Activated CD4-positive, alpha-beta T cell treated with anti-CD3 and anti-CD28 coated beads, Interleukin-2, amount 50 U/mL, for 16 hours (primary cell): Measurements from ENCODE around the gene SLC7A8.
A peak's percentile ranks its signal among the peaks of the same experiment; 100 is the strongest.
"Not testable (repeated sequence)": the region's sequence is repeated elsewhere in the genome, so short reads cannot be mapped to it uniquely, and the experiment has no call there.

ENCODE experiments used
- DNase-seq: peaks from one replicate; pipeline ENCODE4 v3.0.0-alpha.2; 2020

Gene SLC7A8

DNA sequence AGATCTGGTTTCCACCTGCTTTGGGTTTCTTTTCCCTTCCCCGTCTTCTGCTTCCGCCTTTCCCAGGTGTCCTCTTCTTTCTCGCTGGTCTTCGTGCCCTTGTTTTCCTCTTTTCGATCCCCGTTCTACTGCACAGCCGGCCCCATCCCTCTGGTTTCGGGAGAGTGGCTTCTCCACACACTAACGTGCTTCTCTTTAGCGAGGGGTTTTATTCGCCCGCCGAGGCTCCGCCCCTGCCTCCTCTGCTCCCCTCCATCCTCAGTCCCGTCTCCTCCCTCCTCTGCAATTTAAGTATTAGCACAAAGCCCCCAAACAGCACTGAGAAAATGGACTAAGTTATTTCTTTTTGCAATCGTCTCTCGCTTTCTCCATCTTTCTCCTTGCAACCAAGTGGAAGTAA lies at the start of gene SLC7A8:
Gene SLC7A8, minus strand, starts transcription at position 182 of the 400 bp plus-strand sequence. CDS start 746 bp downstream, outside the sequence.
- DNase-seq, result peak; percentile 4

GRCh38 chr14:23232241-23232808 lies 48.9 kb upstream of the SLC7A8 start:
- not testable (repeated sequence) for DNase-seq

- no peak for DNase-seq
These were observed 45.4 kb upstream of the SLC7A8 start for GRCh38 chr14:23228812-23229211.

DNA sequence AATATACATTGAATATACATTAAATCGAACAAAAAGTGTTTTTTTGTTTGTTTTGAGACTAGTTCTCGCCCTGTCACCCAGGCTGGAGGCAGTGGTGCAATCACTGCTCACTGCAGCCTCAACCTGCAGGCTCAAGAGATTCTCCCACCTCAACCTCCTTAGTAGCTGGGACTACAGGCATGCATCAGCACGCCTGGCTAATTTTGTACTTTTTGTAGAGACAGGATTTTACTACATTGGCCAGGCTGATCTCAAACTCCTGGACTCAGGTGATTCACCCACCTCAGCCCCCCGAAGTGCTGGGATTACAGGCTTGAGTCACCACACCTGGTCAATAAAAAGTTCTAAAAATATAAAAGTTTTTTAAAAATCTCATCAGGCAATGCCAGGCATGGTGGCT lies 44.1 kb upstream of the SLC7A8 start:
- DNase-seq, result no peak

DNA sequence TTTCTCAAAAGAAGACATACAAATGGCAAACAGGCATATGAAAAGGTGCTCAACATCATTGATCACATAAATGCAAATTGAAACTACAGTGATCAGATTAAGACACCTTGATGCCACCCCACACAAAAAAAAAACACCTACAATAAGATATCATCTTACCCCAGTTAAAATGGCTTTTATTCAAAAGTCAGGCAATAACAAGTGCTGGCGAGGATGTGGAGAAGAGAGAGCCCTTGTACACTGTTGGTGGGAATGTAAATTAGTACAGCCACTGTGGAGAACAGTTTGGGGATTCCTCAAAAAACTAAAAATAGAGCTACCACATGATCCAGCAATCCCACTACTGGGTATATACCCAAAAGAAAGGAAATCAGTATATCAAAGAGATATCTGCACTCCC lies 41.5 kb upstream of the SLC7A8 start:
- DNase-seq, result not testable (repeated sequence)

- no peak for DNase-seq
These were observed 35.6 kb upstream of the SLC7A8 start for GRCh38 chr14:23219075-23219474.

GRCh38 chr14:23217032-23218020 lies 33.9 kb upstream of the SLC7A8 start:
- no peak for DNase-seq

DNA sequence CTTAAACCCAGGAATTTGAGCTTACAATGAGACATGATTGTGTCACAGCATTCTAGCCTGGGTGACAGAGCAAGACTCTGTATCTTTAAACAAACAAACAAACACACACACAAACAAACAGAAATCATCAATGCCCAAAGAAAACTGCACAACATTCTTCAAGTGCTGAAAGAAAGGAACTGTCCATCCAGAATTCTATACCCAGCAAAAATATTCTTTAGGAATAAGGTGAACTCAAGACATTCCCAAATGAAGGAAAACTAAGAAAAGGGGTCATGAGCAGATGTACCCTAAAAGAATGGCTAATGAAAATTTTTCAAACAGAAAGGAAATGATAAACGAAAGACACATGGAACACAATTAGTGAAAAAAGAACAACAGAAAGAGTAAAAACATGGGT lies 32.0 kb upstream of the SLC7A8 start:
- no peak for DNase-seq

- no peak for DNase-seq
These were observed 26.4 kb upstream of the SLC7A8 start for GRCh38 chr14:23209651-23210423.

GRCh38 chr14:23208324-23208723 lies 24.9 kb upstream of the SLC7A8 start:
- no peak for DNase-seq

GRCh38 chr14:23207146-23207540 lies 23.7 kb upstream of the SLC7A8 start:
- no peak for DNase-seq

DNA sequence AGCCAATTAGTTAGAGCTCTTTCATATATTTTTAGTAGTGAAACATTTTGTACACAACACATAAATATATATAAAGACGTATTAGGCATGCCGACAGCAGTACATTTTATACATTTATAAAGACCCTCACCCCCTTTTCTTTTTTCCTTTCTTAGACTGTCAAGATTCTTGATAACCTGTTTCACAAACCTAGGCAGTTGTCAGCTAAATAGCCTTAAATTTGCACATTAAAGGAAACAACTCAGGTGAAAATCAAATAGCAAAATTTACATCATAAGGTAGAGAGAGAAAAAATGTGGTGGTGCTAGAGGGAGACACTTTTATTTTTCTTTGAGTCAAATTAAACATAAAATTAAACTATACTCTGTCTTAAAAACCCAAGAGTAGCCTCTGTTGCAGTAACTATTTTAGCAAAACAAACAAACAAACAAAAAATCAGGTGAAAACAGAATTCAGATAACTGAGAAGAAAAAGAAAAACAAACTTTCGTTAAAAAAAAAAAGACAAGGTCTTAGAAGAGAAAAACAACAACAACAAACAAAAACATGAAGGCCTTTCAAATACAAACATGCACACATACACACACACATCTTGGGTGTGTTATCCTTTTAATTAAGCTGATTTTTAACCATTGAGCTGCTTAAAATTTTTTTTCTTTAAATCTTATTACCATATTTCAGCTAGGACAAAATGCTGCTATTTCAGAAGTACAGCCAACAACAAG lies 23.1 kb upstream of the SLC7A8 start:
- DNase-seq, result no peak

- no peak for DNase-seq
These were observed 18.5 kb upstream of the SLC7A8 start for GRCh38 chr14:23202001-23202400.

DNA sequence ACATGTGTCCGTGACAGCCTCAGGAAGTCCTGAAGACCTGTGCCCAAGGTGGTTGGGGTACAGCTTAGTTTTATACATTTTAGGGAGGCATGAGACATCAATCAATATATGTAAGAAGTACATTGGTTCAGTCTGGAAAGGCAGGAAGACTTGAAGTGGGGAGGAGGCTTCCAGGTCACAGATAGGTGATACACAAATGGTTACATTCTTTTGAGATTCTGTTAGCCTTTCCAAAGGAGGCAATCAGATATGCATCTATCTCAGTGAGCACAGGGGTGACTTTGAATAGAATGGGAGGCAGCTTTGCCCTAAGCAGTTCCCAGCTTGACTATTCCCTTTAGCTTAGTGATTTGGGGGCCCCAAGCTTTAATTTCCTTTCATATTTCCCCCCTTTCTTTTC lies 15.7 kb upstream of the SLC7A8 start:
- DNase-seq, result not testable (repeated sequence)

- not testable (repeated sequence) for DNase-seq
These were observed 13.0 kb upstream of the SLC7A8 start for GRCh38 chr14:23196487-23196886.

GRCh38 chr14:23195552-23196101 lies 12.2 kb upstream of the SLC7A8 start:
- DNase-seq, result no peak

DNA sequence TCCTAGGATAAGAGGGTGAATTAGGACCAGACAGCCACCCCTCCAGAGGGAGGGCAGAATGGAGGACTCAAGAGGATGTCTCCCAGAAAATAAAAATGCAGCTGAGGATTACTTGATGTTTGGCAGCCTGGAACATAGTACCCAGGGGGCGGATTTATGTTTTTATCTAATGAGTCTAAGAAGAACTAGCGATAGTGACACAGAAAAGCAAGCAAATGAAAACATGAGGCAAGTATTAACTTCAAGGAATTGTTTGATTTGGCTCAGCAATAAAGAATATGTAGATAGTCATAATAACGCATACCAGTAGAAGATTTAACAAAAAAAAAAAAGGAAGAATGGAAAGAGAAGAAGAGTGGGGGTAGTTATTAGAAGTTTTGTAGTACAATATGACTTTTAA lies 10.0 kb upstream of the SLC7A8 start:
- DNase-seq, result no peak

DNA sequence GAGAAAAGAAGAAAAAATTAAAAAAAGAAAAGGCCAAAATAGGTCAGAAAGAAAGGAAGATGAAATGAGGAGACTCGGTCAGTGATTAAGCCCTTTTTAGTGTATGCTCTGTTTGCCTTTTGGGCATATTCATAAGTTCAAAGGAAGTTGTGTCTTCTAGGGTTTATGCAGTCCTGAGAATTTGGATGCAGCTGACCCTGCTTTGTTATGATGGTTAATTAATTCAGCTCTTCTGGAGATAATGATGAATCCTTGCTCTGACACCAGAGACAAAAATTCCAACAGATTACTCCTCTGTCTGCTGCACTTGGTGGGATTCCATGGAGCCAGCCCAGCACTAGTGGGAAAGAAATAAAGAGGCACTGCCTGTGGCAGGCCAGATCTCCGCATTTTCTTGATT lies 4.5 kb upstream of the SLC7A8 start:
- no peak for DNase-seq

GRCh38 chr14:23186913-23187654 lies 3.6 kb upstream of the SLC7A8 start:
- DNase-seq, result peak; percentile 35

DNA sequence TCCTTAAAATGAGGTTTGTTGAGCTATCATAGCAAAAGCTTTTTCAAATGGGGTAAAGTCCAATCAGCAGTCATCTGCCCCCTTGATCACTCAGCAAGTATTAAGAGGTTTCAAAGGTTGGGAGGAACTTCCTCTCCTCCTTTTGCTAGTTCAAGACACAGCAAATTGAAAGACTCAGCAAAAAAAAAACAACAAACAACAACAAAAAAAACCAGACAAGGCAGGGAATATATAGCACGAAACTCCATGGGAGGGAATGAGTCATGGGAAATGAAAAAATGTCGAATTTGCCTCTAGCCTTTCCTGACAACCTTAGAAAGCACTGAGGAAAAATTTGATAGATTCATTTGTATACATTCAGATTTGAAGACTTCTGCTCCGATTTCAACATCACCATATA lies 1.6 kb upstream of the SLC7A8 start:
- DNase-seq, result no peak

DNA sequence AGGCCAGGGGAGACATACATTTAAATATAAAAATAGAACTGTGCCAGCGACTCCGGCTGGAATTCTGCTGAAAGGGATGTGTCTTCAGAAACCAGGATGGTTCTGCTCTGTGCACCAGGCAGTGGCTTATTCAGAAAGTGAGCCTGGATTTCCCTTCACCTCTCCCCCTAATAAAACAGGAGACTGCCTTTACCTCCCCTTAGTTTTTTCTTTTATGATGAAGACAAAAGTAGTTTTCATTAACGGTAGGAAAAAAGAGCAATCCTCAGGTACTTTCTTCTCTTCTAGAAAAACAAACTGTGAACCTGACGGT lies 346 bp downstream of the SLC7A8 start:
- no peak for DNase-seq
